Measurements from ENCODE around the gene TCF7L2.

The TCF7L2 gene

GRCh38 chr10:113132591-113133121 is 182.6 kb downstream of the TCF7L2 start:
- peaks cover 2% of the 10 kb centered on the region for H3K36me3 Mint-ChIP-seq (ENCODE audit: insufficient read depth)
- no peak for ATAC-seq (replicated peaks; ENCODE audit: extremely low read depth, poor library complexity, severe bottlenecking)
- H3K4me1 Mint-ChIP-seq = no peaks in the 10 kb centered on the region
- no peak overlapping the region for H3K27ac Mint-ChIP-seq (ENCODE audit: low read depth)
- DNase-seq (ENCODE audit: low spot score in 2 of 2) = no peak
- no peak overlapping the region for H3K4me3 Mint-ChIP-seq
- no peaks in the 10 kb centered on the region for H3K9me3 Mint-ChIP-seq
- H3K27me3 Mint-ChIP-seq = peaks cover 20% of the 10 kb centered on the region

DNA sequence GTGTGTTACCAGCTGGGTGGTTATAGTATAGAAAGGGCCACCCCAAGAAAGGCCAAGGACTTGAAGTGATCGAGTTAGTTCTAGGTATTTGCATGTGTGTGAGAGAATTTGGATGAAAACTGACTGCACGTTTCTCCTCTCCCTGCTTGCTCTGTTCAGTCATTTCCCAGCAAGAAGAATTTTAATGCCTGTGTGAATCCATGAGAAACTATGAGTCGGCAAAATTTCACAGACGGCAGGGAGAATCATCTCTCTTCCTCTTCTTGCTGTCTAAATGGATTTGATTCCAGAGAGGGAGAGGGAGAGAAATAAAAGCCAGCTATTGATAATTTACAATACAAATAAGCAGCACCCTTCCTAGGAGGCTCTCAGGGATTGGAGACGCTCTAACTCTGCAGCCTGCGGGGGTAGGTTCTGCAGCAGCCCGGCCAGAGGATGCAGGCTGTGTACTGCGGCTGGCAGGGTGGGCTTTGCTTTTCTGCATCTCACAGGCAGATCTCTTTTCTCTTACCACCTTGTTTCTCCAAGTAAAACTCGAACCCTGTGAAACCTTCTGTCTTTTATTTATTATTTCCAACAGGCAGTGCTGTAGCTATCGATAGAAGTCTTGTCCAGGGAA is 183.6 kb downstream of the TCF7L2 start:
- no peak for ATAC-seq (replicated peaks; ENCODE audit: extremely low read depth, poor library complexity, severe bottlenecking)
- Mint-ChIP-seq H3K27me3 (peaks cover 10% of the 10 kb centered on the region), H3K4me1 (no peaks in the 10 kb centered on the region), H3K9me3 (no peaks in the 10 kb centered on the region), H3K4me3 (no peak overlapping the region), H3K27ac (ENCODE audit: low read depth) (no peak overlapping the region), H3K36me3 (ENCODE audit: insufficient read depth) (peaks cover 2% of the 10 kb centered on the region)
- no peak for DNase-seq (ENCODE audit: low spot score in 2 of 2)

GRCh38 chr10:113135025-113135424 is 185.0 kb downstream of the TCF7L2 start:
- Mint-ChIP-seq H3K9me3 (no peaks in the 10 kb centered on the region), H3K36me3 (ENCODE audit: insufficient read depth) (peaks cover 2% of the 10 kb centered on the region), H3K4me3 (no peak overlapping the region), H3K27ac (ENCODE audit: low read depth) (no peak overlapping the region), H3K4me1 (no peaks in the 10 kb centered on the region), H3K27me3 (no peaks in the 10 kb centered on the region)
- no peak for ATAC-seq (replicated peaks; ENCODE audit: extremely low read depth, poor library complexity, severe bottlenecking)
- no peak for DNase-seq (ENCODE audit: low spot score in 2 of 2)

- Mint-ChIP-seq H3K36me3 (ENCODE audit: insufficient read depth) (peaks cover 5% of the 10 kb centered on the region), H3K4me1 (no peaks in the 10 kb centered on the region), H3K27me3 (no peaks in the 10 kb centered on the region), H3K27ac (ENCODE audit: low read depth) (no peak overlapping the region), H3K9me3 (no peaks in the 10 kb centered on the region), H3K4me3 (no peak overlapping the region)
- no peak for ATAC-seq (replicated peaks; ENCODE audit: extremely low read depth, poor library complexity, severe bottlenecking)
- DNase-seq (ENCODE audit: low spot score in 2 of 2) = no peak
Measured at GRCh38 chr10:113137941-113138685, 188.1 kb downstream of the TCF7L2 start.

DNA sequence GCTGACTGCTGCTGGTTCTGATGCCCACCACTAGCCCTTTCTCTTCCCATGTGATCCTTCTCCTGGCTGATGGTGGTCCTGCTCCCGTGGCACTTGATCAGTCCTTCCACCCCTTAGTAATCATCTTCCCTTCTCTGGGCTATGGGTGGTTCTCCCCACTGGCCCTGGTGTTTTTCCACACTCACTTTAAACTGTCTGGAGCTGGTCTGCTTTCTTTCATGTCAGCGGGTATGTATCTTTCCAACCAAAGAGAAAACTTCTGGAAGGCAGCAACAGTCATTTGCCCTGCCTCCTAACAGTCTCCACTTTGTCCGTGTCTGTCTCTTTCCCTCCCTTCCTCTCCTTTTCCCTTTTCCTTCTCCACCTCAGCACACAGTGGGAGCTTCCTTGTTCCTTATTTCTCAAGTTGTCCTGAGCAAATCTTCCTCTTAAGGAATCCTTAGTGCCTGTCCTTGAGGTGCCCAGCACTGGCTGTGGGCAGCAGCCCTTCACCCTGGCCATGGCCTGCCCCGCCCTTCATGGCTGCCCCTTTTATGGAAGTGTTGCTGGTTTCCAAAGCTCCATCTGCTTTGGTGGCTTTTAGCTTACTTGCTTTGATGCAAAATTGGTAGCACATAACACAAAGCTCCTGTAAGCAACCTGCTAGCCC is 189.0 kb downstream of the TCF7L2 start:
- ATAC-seq (replicated peaks; ENCODE audit: extremely low read depth, poor library complexity, severe bottlenecking) = no peak
- no peaks in the 10 kb centered on the region for H3K9me3 Mint-ChIP-seq
- H3K4me1 Mint-ChIP-seq = no peaks in the 10 kb centered on the region
- H3K27me3 Mint-ChIP-seq = no peaks in the 10 kb centered on the region
- no peak overlapping the region for H3K27ac Mint-ChIP-seq (ENCODE audit: low read depth)
- H3K4me3 Mint-ChIP-seq = no peak overlapping the region
- peaks cover 5% of the 10 kb centered on the region for H3K36me3 Mint-ChIP-seq (ENCODE audit: insufficient read depth)
- no peak for DNase-seq (ENCODE audit: low spot score in 2 of 2)

DNA sequence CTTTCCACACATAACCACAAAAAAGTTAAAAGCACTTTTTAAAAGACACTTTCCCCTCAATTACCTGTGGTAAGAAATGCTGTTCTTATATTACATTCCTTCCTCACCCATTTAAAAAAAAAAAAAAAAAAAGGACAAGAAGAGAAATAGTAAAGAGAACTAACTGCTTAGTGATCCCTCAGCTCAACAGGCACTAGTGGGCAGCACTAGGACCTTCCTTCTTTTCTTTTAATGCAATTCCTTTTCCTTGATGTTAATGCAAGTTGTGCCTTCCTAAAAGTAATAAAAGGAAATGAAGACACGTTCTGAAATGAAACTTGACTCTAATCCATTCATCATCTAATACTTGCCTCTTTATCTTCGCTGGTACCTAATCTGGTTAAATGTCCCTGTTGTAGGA is 189.7 kb downstream of the TCF7L2 start:
- DNase-seq (ENCODE audit: low spot score in 2 of 2) = no peak
- Mint-ChIP-seq H3K27me3 (no peaks in the 10 kb centered on the region), H3K9me3 (no peaks in the 10 kb centered on the region), H3K36me3 (ENCODE audit: insufficient read depth) (peaks cover 5% of the 10 kb centered on the region), H3K4me1 (no peaks in the 10 kb centered on the region), H3K27ac (ENCODE audit: low read depth) (no peak overlapping the region), H3K4me3 (no peak overlapping the region)
- no peak for ATAC-seq (replicated peaks; ENCODE audit: extremely low read depth, poor library complexity, severe bottlenecking)

DNA sequence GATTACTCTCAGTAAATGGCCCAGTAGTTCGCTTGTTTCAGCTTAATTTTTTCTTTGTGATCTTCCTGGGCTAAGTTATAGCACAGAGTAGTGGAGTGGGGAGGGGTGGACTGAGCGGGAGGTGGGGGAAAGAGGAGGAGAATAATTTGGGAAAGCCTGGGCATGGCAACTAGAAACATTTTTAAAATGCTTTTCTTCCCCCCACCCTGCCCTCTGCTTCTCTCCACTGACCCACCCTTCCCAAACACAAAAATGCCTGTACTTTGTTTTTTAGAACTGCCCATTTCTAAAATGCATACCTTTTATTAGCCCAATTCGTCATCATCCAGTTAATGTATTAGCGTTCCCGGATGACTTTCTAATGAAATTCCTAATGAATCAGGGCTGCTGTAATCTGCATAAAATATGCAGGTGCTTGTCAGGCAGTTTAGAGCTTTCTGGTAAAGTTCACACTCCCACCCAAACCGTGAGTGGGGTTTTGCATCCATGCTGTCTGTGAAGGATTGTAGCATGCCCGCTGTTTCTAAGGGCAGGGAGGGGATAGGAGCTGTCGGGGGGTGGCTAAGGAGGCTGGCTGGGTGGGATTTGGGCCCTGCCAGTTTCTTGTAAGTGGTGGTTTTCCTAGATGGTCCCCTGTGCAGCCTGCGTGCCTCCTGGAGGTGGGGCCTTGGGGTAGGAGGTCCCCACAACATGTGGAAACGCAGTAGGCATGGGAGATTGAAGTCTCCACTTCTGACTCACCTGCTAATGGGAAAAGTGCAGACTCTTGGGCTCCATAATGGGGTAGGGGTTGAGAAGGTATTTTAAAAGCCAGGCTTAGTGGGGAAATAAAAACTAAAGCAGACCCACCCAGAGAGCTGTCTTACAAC is 190.3 kb downstream of the TCF7L2 start:
- no peaks in the 10 kb centered on the region for H3K27me3 Mint-ChIP-seq
- H3K4me3 Mint-ChIP-seq = no peak overlapping the region
- ATAC-seq (replicated peaks; ENCODE audit: extremely low read depth, poor library complexity, severe bottlenecking) (no peak), DNase-seq (ENCODE audit: low spot score in 2 of 2) (no peak)
- no peak overlapping the region for H3K27ac Mint-ChIP-seq (ENCODE audit: low read depth)
- no peaks in the 10 kb centered on the region for H3K9me3 Mint-ChIP-seq
- peaks cover 5% of the 10 kb centered on the region for H3K36me3 Mint-ChIP-seq (ENCODE audit: insufficient read depth)
- H3K4me1 Mint-ChIP-seq = no peaks in the 10 kb centered on the region

GRCh38 chr10:113142601-113143362 is 192.7 kb downstream of the TCF7L2 start:
- DNase-seq (ENCODE audit: low spot score in 2 of 2) = no peak
- Mint-ChIP-seq H3K27me3 (no peaks in the 10 kb centered on the region), H3K4me1 (no peaks in the 10 kb centered on the region), H3K9me3 (no peaks in the 10 kb centered on the region), H3K27ac (ENCODE audit: low read depth) (no peak overlapping the region), H3K36me3 (ENCODE audit: insufficient read depth) (peaks cover 3% of the 10 kb centered on the region), H3K4me3 (no peak overlapping the region)
- ATAC-seq (replicated peaks; ENCODE audit: extremely low read depth, poor library complexity, severe bottlenecking) = no peak

- H3K4me3 Mint-ChIP-seq = no peak overlapping the region
- H3K27me3 Mint-ChIP-seq = no peaks in the 10 kb centered on the region
- H3K4me1 Mint-ChIP-seq = no peaks in the 10 kb centered on the region
- no peak overlapping the region for H3K27ac Mint-ChIP-seq (ENCODE audit: low read depth)
- no peaks in the 10 kb centered on the region for H3K9me3 Mint-ChIP-seq
- peaks cover 3% of the 10 kb centered on the region for H3K36me3 Mint-ChIP-seq (ENCODE audit: insufficient read depth)
- no peak for DNase-seq (ENCODE audit: low spot score in 2 of 2)
- ATAC-seq (replicated peaks; ENCODE audit: extremely low read depth, poor library complexity, severe bottlenecking) = no peak
Measured at GRCh38 chr10:113144576-113144975, 194.5 kb downstream of the TCF7L2 start.

DNA sequence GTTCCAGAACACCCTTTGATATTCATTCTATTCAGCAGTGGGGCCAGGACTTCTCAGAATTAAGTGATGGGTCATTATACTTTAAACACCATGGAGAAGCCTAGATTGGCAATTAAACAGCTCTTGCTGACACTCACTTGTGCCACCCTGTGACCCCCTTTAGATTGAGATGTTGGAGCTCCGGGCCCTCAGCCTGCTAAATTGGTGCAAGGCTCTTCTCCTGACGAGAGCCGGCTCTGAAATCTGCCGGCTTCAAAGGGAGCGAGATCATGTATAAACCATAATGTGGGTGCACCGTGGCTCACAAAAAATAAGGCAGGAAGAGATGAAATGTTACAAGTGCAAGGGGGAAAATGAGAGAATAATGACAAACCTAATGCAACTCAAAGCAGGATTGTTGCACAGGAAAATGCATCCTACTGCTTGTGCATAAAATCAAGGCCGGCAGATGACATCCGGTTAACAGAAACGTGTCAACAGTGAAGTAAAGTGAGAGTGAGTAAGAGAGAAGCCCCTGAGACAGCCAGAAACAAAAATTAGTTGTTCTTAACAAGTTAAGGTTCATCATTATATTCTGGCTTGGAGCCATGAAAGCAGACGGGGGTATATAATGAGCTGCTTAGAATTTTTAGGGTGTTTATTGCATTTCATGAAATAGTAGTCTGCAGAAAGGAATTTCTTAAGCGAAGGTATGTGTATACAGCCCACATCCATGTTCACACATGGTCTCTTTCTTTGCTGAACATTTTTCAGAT is 198.2 kb downstream of the TCF7L2 start:
- Mint-ChIP-seq H3K27ac (ENCODE audit: low read depth) (no peak overlapping the region), H3K27me3 (no peaks in the 10 kb centered on the region), H3K36me3 (ENCODE audit: insufficient read depth) (peaks cover 2% of the 10 kb centered on the region), H3K4me1 (no peaks in the 10 kb centered on the region), H3K4me3 (no peak overlapping the region), H3K9me3 (no peaks in the 10 kb centered on the region)
- DNase-seq (ENCODE audit: low spot score in 2 of 2) (no peak), ATAC-seq (replicated peaks; ENCODE audit: extremely low read depth, poor library complexity, severe bottlenecking) (no peak)

- H3K4me3 Mint-ChIP-seq = no peak overlapping the region
- peaks cover 3% of the 10 kb centered on the region for H3K36me3 Mint-ChIP-seq (ENCODE audit: insufficient read depth)
Measured at GRCh38 chr10:113148901-113149300, 198.9 kb downstream of the TCF7L2 start.

More at GRCh38 chr10:113148901-113149300, 198.9 kb downstream of the TCF7L2 start:
- DNase-seq (ENCODE audit: low spot score in 2 of 2) (no peak), ATAC-seq (replicated peaks; ENCODE audit: extremely low read depth, poor library complexity, severe bottlenecking) (no peak)
- H3K27me3 Mint-ChIP-seq = no peaks in the 10 kb centered on the region
- no peaks in the 10 kb centered on the region for H3K4me1 Mint-ChIP-seq
- H3K27ac Mint-ChIP-seq (ENCODE audit: low read depth) = no peak overlapping the region
- no peaks in the 10 kb centered on the region for H3K9me3 Mint-ChIP-seq
